ENCODE results near the gene PRKD1.

DNA sequence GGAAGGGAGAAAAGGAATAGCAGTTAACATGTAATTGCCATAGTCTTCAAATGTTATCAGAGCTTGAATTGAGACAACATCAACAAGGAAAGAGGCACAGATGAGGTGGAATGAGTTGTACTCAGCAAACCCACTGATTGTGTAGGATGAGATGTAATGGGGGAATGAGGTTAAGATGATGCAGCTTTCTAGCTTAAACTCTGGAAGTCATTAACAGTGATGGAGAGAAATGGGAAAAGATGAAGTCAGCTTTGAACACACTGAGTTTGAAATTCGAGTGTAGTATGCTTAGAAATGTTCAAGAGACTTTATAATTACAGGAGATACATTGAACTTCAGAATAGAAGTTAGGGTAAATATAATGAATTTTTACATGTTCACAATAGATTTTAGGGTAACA, 106.9 kb downstream of the PRKD1 start:
- TF ChIP-seq, protein P1, sequence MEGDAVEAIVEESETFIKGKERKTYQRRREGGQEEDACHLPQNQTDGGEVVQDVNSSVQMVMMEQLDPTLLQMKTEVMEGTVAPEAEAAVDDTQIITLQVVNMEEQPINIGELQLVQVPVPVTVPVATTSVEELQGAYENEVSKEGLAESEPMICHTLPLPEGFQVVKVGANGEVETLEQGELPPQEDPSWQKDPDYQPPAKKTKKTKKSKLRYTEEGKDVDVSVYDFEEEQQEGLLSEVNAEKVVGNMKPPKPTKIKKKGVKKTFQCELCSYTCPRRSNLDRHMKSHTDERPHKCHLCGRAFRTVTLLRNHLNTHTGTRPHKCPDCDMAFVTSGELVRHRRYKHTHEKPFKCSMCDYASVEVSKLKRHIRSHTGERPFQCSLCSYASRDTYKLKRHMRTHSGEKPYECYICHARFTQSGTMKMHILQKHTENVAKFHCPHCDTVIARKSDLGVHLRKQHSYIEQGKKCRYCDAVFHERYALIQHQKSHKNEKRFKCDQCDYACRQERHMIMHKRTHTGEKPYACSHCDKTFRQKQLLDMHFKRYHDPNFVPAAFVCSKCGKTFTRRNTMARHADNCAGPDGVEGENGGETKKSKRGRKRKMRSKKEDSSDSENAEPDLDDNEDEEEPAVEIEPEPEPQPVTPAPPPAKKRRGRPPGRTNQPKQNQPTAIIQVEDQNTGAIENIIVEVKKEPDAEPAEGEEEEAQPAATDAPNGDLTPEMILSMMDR (IDR thresholded peaks at IDR 0.05; ENCODE audit: borderline replicate concordance, extremely low read depth, low read length, poor library complexity, severe bottlenecking), result no peak
- no peak for TF ChIP-seq EZH2 (IDR thresholded peaks at IDR 0.05; ENCODE audit: borderline replicate concordance, low read depth, low read length, severe bottlenecking)

Measured in DND-41 (cell line).